Spleen (tissue), 7 donors: Measurements from ENCODE around the gene FNBP1L.

Experiments used
- CTCF ChIP-seq, 11 experiments: fragments of 200-600 bp in 7 of 11; fragments of 450-650 bp in 4 of 11; sonication (generic) in 4 of 11; IDR thresholded peaks in 8 of 11; conservative IDR thresholded peaks in 3 of 11; 1 replicate in 7 of 11; 2 replicates in 4 of 11; pipeline versions ENCODE4 v1.4.0 to v1.8.0; 2016 to 2021; ENCODE audit warnings: antibody characterized with exemption in 11 of 11, inconsistent platforms in 4 of 11, mild to moderate bottlenecking in 1 of 11
- POLR2A ChIP-seq, 3 donors: fragments of 450-650 bp; IDR thresholded peaks; one replicate each; pipeline ENCODE4 v1.5.1; 2017; ENCODE audit warnings: antibody characterized with exemption in 3 of 3, mild to moderate bottlenecking in 1 of 3
- POLR2AphosphoS5 ChIP-seq, 3 donors: sonication (generic); formaldehyde crosslinking; IDR thresholded peaks; one replicate each; pipeline ENCODE4 v1.5.1; 2017; ENCODE audit warnings: antibody characterized with exemption in 3 of 3
- donor health status: DM: no; HTN: no; CAD: no; lungs with moderate emphysema.
- donor health status: DM: no; HTN: no; CAD: no.
- donor health status: DM: no; HTN: no; CAD: no.

GRCh38 chr1:93549131-93549530, 101.2 kb downstream of the FNBP1L start:
- TF ChIP-seq CTCF (IDR thresholded peaks at IDR 0.05 in 8 of 11, conservative IDR thresholded peaks at IDR 0.05 in 3 of 11) (no peak), POLR2A (IDR thresholded peaks at IDR 0.05) (no peak), POLR2AphosphoS5 (IDR thresholded peaks at IDR 0.05) (no peak)
